ENCODE results near the gene RIPPLY1. TPM values are rescaled to one million over a fixed set of nuclear protein-coding genes. Genes with fewer than 3 reads are reported as not detected.

Gene RIPPLY1
- total and polyA plus RNA-seq, 4 donors, result 1.2 to 3.0 (median 3.0) TPM; not detected in 1

DNA sequence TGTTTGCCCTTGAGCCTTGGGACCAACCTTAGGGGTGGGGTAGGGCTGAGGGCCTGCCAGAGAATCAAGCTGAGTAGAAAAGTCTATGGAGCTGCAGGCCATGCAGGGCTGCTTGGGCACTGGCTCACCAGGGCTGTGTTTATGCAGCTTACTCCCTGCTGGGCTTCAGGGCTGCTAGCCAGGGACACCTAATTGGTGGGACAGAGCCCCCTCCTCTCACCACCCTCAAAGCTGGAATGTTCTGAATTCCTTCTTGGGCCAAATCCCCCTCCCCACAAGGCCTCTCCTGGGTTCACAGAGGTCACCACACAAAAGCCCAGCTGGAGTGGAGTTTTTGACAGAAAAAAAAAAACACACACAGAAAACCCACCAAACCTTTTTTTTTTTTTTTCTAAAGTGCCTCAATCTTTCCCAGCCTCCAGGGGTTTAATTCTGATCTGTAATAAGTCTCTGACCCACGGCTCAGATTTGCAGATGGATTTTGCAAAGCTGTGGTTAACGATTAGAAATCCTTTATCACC lies 16.9 kb upstream of the RIPPLY1 start, which contains the start of gene CLDN2:
Gene CLDN2 (plus strand): TSS at position 471 of the 521 bp plus-strand sequence. CDS start 7,827 bp downstream, outside the sequence.
- no peak within 1 kb of the TSS for H3K27ac ChIP-seq (ENCODE audit: low read depth in 1 of 2, low read length in 2 of 2)
- H3K9ac ChIP-seq (ENCODE audit: low read depth in 1 of 2, low read length in 2 of 2), result no peak within 1 kb of the TSS
- WGBS, result 40% methylated on average over 2 of the region's 2 CpGs
- H3K4me1 ChIP-seq (ENCODE audit: control insufficient read depth in 4 of 4, insufficient read depth in 4 of 4, low read length in 3 of 4), result no peaks in the 10 kb centered on the region
- no peaks in the 10 kb centered on the region for H3K27me3 ChIP-seq (ENCODE audit: control insufficient read depth in 4 of 4, insufficient read depth in 4 of 4, low read length in 3 of 4)
- H3K9me3 ChIP-seq (ENCODE audit: control insufficient read depth in 4 of 4, low read length in 3 of 4), result no peaks in the 10 kb centered on the region
- H3K36me3 ChIP-seq (ENCODE audit: control insufficient read depth in 4 of 4, insufficient read depth in 3 of 4, low read depth in 1 of 4, low read length in 3 of 4), result no peaks in the 10 kb centered on the region
- TF ChIP-seq NR2F2 (IDR thresholded peaks at IDR 0.05) (no peak), FOXA1 (IDR thresholded peaks at IDR 0.05) (no peak), JUND (IDR thresholded peaks at IDR 0.05) (no peak), EGR1 (IDR thresholded peaks at IDR 0.05; ENCODE audit: low read depth in 2 of 2) (no peak), SP1 (IDR thresholded peaks at IDR 0.05) (no peak), TAF1 (conservative IDR thresholded peaks at IDR 0.05) (no peak), HNF4A (conservative IDR thresholded peaks at IDR 0.05) (no peak), HNF4G (IDR thresholded peaks at IDR 0.05) (no peak)
- TF ChIP-seq, protein P1, sequence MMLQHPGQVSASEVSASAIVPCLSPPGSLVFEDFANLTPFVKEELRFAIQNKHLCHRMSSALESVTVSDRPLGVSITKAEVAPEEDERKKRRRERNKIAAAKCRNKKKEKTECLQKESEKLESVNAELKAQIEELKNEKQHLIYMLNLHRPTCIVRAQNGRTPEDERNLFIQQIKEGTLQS (IDR thresholded peaks at IDR 0.05), result no peak
- TF ChIP-seq, protein P2, sequence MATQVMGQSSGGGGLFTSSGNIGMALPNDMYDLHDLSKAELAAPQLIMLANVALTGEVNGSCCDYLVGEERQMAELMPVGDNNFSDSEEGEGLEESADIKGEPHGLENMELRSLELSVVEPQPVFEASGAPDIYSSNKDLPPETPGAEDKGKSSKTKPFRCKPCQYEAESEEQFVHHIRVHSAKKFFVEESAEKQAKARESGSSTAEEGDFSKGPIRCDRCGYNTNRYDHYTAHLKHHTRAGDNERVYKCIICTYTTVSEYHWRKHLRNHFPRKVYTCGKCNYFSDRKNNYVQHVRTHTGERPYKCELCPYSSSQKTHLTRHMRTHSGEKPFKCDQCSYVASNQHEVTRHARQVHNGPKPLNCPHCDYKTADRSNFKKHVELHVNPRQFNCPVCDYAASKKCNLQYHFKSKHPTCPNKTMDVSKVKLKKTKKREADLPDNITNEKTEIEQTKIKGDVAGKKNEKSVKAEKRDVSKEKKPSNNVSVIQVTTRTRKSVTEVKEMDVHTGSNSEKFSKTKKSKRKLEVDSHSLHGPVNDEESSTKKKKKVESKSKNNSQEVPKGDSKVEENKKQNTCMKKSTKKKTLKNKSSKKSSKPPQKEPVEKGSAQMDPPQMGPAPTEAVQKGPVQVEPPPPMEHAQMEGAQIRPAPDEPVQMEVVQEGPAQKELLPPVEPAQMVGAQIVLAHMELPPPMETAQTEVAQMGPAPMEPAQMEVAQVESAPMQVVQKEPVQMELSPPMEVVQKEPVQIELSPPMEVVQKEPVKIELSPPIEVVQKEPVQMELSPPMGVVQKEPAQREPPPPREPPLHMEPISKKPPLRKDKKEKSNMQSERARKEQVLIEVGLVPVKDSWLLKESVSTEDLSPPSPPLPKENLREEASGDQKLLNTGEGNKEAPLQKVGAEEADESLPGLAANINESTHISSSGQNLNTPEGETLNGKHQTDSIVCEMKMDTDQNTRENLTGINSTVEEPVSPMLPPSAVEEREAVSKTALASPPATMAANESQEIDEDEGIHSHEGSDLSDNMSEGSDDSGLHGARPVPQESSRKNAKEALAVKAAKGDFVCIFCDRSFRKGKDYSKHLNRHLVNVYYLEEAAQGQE (IDR thresholded peaks at IDR 0.05), result no peak
- no peak within 1 kb of the TSS for H3K4me3 ChIP-seq (ENCODE audit: low read depth in 1 of 3, low read length in 3 of 3)
- DNase-seq (ENCODE audit: low spot score), result no peak

DNA sequence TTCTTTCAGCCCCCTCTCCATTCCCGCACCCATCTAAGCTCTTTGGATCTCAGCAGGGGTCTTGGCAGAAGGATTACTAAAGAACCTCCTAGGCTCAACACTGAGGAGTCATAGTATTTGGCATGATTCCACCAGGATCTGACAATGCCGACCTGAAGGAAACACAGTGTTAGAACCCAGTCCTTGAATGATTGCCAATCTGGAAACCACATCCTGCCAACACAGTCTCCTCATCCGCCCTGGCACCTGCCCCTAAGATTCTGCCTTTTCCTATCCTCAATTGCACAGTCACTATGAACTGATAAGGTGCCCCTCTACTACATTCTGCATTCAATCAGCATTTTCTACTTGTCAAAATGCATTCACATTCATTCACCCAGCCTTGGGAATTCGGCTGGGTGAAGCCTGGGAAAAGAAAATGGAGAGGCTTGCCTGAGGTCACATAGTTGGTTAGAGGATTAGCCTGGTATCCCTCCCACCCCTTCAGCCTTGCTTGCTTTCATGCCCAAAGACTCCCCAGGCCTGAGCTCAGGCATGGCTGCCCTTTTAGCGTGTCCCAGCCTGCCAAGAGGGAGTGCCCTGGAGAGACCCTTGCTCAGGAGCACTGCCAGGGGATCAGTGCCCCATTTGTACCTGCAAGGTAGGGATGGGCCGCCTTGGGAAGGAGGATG lies 14.8 kb upstream of the RIPPLY1 start:
- TF ChIP-seq, protein P2 (IDR thresholded peaks at IDR 0.05), result no peak
- TF ChIP-seq FOXA2 (IDR thresholded peaks at IDR 0.05), result no peak
- TF ChIP-seq SP1 (IDR thresholded peaks at IDR 0.05), result no peak
- TF ChIP-seq GABPA (IDR thresholded peaks at IDR 0.05 in 1 of 2, conservative IDR thresholded peaks at IDR 0.05 in 1 of 2), result no peak
- no peak for TF ChIP-seq EGR1 (IDR thresholded peaks at IDR 0.05; ENCODE audit: low read depth in 2 of 2)
- TF ChIP-seq, protein P3, sequence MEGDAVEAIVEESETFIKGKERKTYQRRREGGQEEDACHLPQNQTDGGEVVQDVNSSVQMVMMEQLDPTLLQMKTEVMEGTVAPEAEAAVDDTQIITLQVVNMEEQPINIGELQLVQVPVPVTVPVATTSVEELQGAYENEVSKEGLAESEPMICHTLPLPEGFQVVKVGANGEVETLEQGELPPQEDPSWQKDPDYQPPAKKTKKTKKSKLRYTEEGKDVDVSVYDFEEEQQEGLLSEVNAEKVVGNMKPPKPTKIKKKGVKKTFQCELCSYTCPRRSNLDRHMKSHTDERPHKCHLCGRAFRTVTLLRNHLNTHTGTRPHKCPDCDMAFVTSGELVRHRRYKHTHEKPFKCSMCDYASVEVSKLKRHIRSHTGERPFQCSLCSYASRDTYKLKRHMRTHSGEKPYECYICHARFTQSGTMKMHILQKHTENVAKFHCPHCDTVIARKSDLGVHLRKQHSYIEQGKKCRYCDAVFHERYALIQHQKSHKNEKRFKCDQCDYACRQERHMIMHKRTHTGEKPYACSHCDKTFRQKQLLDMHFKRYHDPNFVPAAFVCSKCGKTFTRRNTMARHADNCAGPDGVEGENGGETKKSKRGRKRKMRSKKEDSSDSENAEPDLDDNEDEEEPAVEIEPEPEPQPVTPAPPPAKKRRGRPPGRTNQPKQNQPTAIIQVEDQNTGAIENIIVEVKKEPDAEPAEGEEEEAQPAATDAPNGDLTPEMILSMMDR (IDR thresholded peaks at IDR 0.05; ENCODE audit: low read depth, low read length, missing input control), result no peak
- no peak for TF ChIP-seq HNF4A (conservative IDR thresholded peaks at IDR 0.05)
- no peak for TF ChIP-seq YY1 (IDR thresholded peaks at IDR 0.05)
- no peak for TF ChIP-seq NR2F2 (IDR thresholded peaks at IDR 0.05)
- TF ChIP-seq RAD21 (IDR thresholded peaks at IDR 0.05), result no peak
- no peak for TF ChIP-seq TAF1 (conservative IDR thresholded peaks at IDR 0.05)
- TF ChIP-seq, protein P4, sequence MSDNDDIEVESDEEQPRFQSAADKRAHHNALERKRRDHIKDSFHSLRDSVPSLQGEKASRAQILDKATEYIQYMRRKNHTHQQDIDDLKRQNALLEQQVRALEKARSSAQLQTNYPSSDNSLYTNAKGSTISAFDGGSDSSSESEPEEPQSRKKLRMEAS (IDR thresholded peaks at IDR 0.05), result no peak
- TF ChIP-seq, protein P1 (IDR thresholded peaks at IDR 0.05), result no peak
- TF ChIP-seq JUND (IDR thresholded peaks at IDR 0.05), result no peak
- no peak for TF ChIP-seq HNF4G (IDR thresholded peaks at IDR 0.05)
- TF ChIP-seq, protein P5, sequence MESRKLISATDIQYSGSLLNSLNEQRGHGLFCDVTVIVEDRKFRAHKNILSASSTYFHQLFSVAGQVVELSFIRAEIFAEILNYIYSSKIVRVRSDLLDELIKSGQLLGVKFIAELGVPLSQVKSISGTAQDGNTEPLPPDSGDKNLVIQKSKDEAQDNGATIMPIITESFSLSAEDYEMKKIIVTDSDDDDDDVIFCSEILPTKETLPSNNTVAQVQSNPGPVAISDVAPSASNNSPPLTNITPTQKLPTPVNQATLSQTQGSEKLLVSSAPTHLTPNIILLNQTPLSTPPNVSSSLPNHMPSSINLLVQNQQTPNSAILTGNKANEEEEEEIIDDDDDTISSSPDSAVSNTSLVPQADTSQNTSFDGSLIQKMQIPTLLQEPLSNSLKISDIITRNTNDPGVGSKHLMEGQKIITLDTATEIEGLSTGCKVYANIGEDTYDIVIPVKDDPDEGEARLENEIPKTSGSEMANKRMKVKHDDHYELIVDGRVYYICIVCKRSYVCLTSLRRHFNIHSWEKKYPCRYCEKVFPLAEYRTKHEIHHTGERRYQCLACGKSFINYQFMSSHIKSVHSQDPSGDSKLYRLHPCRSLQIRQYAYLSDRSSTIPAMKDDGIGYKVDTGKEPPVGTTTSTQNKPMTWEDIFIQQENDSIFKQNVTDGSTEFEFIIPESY (IDR thresholded peaks at IDR 0.05), result no peak
- TF ChIP-seq RXRA (IDR thresholded peaks at IDR 0.05), result no peak
- no peak for TF ChIP-seq FOXA1 (IDR thresholded peaks at IDR 0.05)
- Histone ChIP-seq H3K9me3 (ENCODE audit: control insufficient read depth in 4 of 4, low read length in 3 of 4) (no peaks in the 10 kb centered on the region), H3K27me3 (ENCODE audit: control insufficient read depth in 4 of 4, insufficient read depth in 4 of 4, low read length in 3 of 4) (no peaks in the 10 kb centered on the region), H3K9ac (ENCODE audit: low read depth in 1 of 2, low read length in 2 of 2) (no peak overlapping the region), H3K36me3 (ENCODE audit: control insufficient read depth in 4 of 4, insufficient read depth in 3 of 4, low read depth in 1 of 4, low read length in 3 of 4) (no peaks in the 10 kb centered on the region), H3K4me1 (ENCODE audit: control insufficient read depth in 4 of 4, insufficient read depth in 4 of 4, low read length in 3 of 4) (peaks cover 0 to 3% (median 0%) of the 10 kb centered on the region in 4 donors), H3K27ac (ENCODE audit: low read depth in 1 of 2, low read length in 2 of 2) (no peak overlapping the region), H3K4me3 (ENCODE audit: low read depth in 1 of 3, low read length in 3 of 3) (no peak overlapping the region)
- no peak for DNase-seq (ENCODE audit: low spot score)
- WGBS, result 70% methylated on average over 6 of the region's 6 CpGs

Measured in liver (tissue), 9 donors.